HCT116 (cell line): ENCODE measurements around the gene PIMREG. TPM values are rescaled to one million over a fixed set of nuclear protein-coding genes. Genes with fewer than 3 reads are reported as not detected.

Experiments
- ATAC-seq: fragments of 200-7000 bp; cut with Tn5 transposase; 2 replicates; pipeline ENCODE4 v1.9.1; 2020; ENCODE audit warnings: mild to moderate bottlenecking, moderate library complexity
- BruUV-seq: library from RNA; stranded (reverse); fragments of 400-500 nt; replicated peaks from 2 replicates; lab custom pipeline; 2021; lab: Mats Ljungman, UMichigan
- CTCF ChIA-PET: fragments of 300-600 bp; sonication (Branson Sonifier 250); formaldehyde crosslinking; loops from one replicate; lab custom pipeline; 2021; ENCODE audit warnings: antibody characterized with exemption; lab: Charles Lee
- POLR2A ChIA-PET: fragments of 300-600, 350-600 bp; sonication (Branson Sonifier 250); formaldehyde crosslinking; loops from one replicate; lab custom pipeline; 2021; ENCODE audit warnings: antibody characterized with exemption; lab: Charles Lee
- RAD21 ChIA-PET, 2 experiments: fragments of 300-600 bp; sonication (Branson Sonifier 250); formaldehyde crosslinking; loops; one replicate each; lab custom pipeline; 2023; ENCODE audit warnings: low total read pairs in 2 of 2; ENCODE audit not compliant: uncharacterized antibody in 2 of 2, unreplicated experiment in 2 of 2, low non-redundant PET in 1 of 2; lab: Charles Lee
- DNase-seq: peaks from one replicate; pipeline ENCODE4 v3.0.0-alpha.2; 2010; ENCODE audit warnings: low read depth, low spot score
- H2AFZ ChIP-seq: fragments of 200-600 bp; shearing (Covaris generic), sonication (generic); 2 replicates; pipeline ENCODE4 v1.6.1; 2017; ENCODE audit warnings: low read depth, mixed run types, mixed read lengths, antibody characterized with exemption, low read length; ENCODE audit not compliant: poor library complexity, severe bottlenecking
- H3K27ac ChIP-seq: 2 replicates; pipeline ENCODE4 v1.5.1; 2012; ENCODE audit warnings: low read depth, low read length
- H3K27me3 ChIP-seq: fragments of 200-600 bp; sonication (generic); 2 replicates; pipeline ENCODE4 v1.6.1; 2016; ENCODE audit warnings: mixed run types, low read length, mixed read lengths; ENCODE audit not compliant: insufficient read depth
- H3K36me3 ChIP-seq, 2 experiments: fragments of 200-500 bp in 1 of 2; fragments of 200-600 bp in 1 of 2; sonication (Bioruptor generic) in 1 of 2; sonication (generic) in 1 of 2; 2 replicates each; pipeline versions ENCODE4 v1.5.1 to v1.6.1; 2014 to 2016; ENCODE audit warnings: low read length in 2 of 2, inconsistent platforms in 1 of 2, mixed read lengths in 1 of 2, mixed run types in 1 of 2; ENCODE audit not compliant: insufficient read depth in 2 of 2, control insufficient read depth in 1 of 2
- H3K4me1 ChIP-seq, 2 experiments: fragments of 200-600 bp in 1 of 2; sonication (generic) in 1 of 2; 2 replicates each; pipeline versions ENCODE4 v1.5.1 to v1.6.1; 2012 to 2017; ENCODE audit warnings: low read length in 2 of 2, inconsistent platforms in 1 of 2, mild to moderate bottlenecking in 1 of 2, mixed read lengths in 1 of 2, mixed run types in 1 of 2, moderate library complexity in 1 of 2; ENCODE audit not compliant: insufficient read depth in 2 of 2, control insufficient read depth in 1 of 2
- H3K4me2 ChIP-seq: fragments of 200-600 bp; sonication (generic); 2 replicates; pipeline ENCODE4 v1.6.1; 2017; ENCODE audit warnings: mixed run types, low read length, mixed read lengths
- H3K4me3 ChIP-seq, 2 experiments: fragments of 200-600 bp in 1 of 2; sonication (generic) in 1 of 2; replicated peaks in 1 of 2; 2 replicates each; pipeline ENCODE4 v1.5.1; 2011 to 2016; ENCODE audit warnings: low read length in 2 of 2, control low read depth in 1 of 2, low read depth in 1 of 2, mild to moderate bottlenecking in 1 of 2, mixed read lengths in 1 of 2, mixed run types in 1 of 2
- H3K79me2 ChIP-seq: fragments of 200-600 bp; sonication (generic); 2 replicates; pipeline ENCODE4 v1.6.1; 2017; ENCODE audit warnings: mild to moderate bottlenecking, mixed run types, low read length, moderate library complexity, mixed read lengths; ENCODE audit not compliant: insufficient read depth
- H3K9ac ChIP-seq: fragments of 200-600 bp; sonication (generic); 2 replicates; pipeline ENCODE4 v1.6.1; 2016; ENCODE audit warnings: low read length, mixed read lengths
- H3K9me2 ChIP-seq: fragments of 200-600 bp; sonication (generic), shearing (Covaris generic); 2 replicates; pipeline ENCODE4 v1.6.1; 2017; ENCODE audit warnings: mixed run types, mild to moderate bottlenecking, moderate library complexity; ENCODE audit not compliant: insufficient read depth
- H3K9me3 ChIP-seq, 2 experiments: fragments of 200-500 bp in 1 of 2; fragments of 200-600 bp in 1 of 2; sonication (Bioruptor generic) in 1 of 2; sonication (generic) in 1 of 2; 2 replicates each; pipeline ENCODE4 v1.6.1; 2014 to 2017; ENCODE audit warnings: low read length in 2 of 2, mixed read lengths in 2 of 2, inconsistent platforms in 1 of 2, low read depth in 1 of 2, mild to moderate bottlenecking in 1 of 2, mixed run types in 1 of 2, moderate library complexity in 1 of 2; ENCODE audit not compliant: control insufficient read depth in 1 of 2, insufficient read depth in 1 of 2
- H4K20me1 ChIP-seq: fragments of 200-600 bp; sonication (generic), shearing (Covaris generic); 2 replicates; pipeline ENCODE4 v1.6.1; 2017; ENCODE audit warnings: mixed run types, mild to moderate bottlenecking, moderate library complexity; ENCODE audit not compliant: insufficient read depth
- CEBPB ChIP-seq: IDR thresholded peaks from 2 replicates; pipeline ENCODE4 v1.6.1; 2012; ENCODE audit warnings: low read depth
- EGR1 ChIP-seq: IDR thresholded peaks from 2 replicates; pipeline ENCODE4 v1.6.1; 2012; ENCODE audit warnings: low read depth
- ELF1 ChIP-seq: IDR thresholded peaks from 2 replicates; pipeline ENCODE4 v1.6.1; 2012; ENCODE audit warnings: low read depth, borderline replicate concordance
- POLR2AphosphoS5 ChIP-seq: IDR thresholded peaks from 2 replicates; pipeline ENCODE4 v1.6.1; 2011; ENCODE audit warnings: mild to moderate bottlenecking, low read depth, low read length, moderate library complexity
- YY1 ChIP-seq: IDR thresholded peaks from 2 replicates; pipeline ENCODE4 v1.6.1; 2011; ENCODE audit warnings: low read length, low read depth, moderate library complexity, mild to moderate bottlenecking; ENCODE audit not compliant: insufficient replicate concordance; ENCODE audit errors: extremely low read depth
- ZFX ChIP-seq: fragments of 450-650 bp; IDR thresholded peaks from 2 replicates; pipeline ENCODE4 v1.6.1; 2017
- intact Hi-C: fragments of 100-400 bp; cut with micrococcal nuclease; formaldehyde crosslinking; loops from 2 replicates; pipeline ENCODE4 v1.10.0; 2022
- total RNA-seq: library from RNA; stranded (reverse); gene quantifications from one replicate; pipeline ENCODE4 v1.2.1, GENCODE V29; 2021; ENCODE audit not compliant: unreplicated experiment
- TF ChIP-seq, protein P1 (sequence below): IDR thresholded peaks from 2 replicates; pipeline ENCODE4 v1.6.1; 2012
- TF ChIP-seq, protein P2 (sequence below), 3 experiments: fragments of 200-600 bp in 1 of 3; sonication (generic) in 1 of 3; IDR thresholded peaks in 2 of 3; conservative IDR thresholded peaks in 1 of 3; 2 replicates each; pipeline ENCODE4 v1.5.1; 2012 to 2017; ENCODE audit warnings: low read depth in 2 of 3, low read length in 2 of 3, antibody characterized with exemption in 1 of 3, borderline replicate concordance in 1 of 3, control low read depth in 1 of 3, mild to moderate bottlenecking in 1 of 3, mixed read lengths in 1 of 3, mixed run types in 1 of 3, moderate library complexity in 1 of 3; ENCODE audit not compliant: insufficient read depth in 1 of 3
- TF ChIP-seq, protein P3 (sequence below): IDR thresholded peaks from 2 replicates; pipeline ENCODE4 v1.6.1; 2012; ENCODE audit warnings: low read depth

The PIMREG gene
- total RNA-seq, 1 experiment from 2014 or later = 57.0 TPM

DNA sequence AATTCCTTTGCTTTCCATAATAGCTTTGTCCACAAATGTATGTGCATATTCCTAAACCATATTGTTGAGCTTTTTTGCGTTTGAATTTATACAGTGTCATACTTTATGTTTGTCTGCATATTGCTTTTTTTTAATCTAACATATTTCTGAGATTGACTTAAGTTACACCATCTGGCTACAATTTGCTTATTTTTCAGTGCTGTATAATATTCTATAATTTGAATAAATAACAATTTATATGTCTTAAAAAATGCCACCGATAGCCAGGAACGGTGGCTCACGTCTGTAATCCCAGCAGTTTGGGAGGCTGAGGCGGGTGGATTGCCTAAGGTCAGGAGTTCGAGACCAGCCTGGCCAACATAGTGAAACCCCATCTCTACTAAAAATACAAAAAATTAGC, 1.5 kb upstream of the PIMREG start:
- Histone ChIP-seq H3K27ac (no peak overlapping the region), H3K4me2 (peak overlapping the region; percentile 89), H3K79me2 (peaks cover 4% of the 10 kb centered on the region; the same call in 1 of the 2 replicates), H3K9me2 (no peaks in the 10 kb centered on the region), H3K4me1 (peaks cover 8 to 20% of the 10 kb centered on the region in 2 experiments; a peak in 2 of 4 replicates), H4K20me1 (no peaks in the 10 kb centered on the region), H3K4me3 (no peak overlapping the region), H3K36me3 (peaks cover 11 to 15% of the 10 kb centered on the region in 2 experiments; a peak in 3 of 4 replicates), H2AFZ (no peak overlapping the region), H3K9me3 (no peaks in the 10 kb centered on the region), H3K27me3 (no peaks in the 10 kb centered on the region), H3K9ac (no peak overlapping the region)
- RAD21 ChIA-PET = no interaction called here
- BruUV-seq = no TSS peak
- intact Hi-C loops = no loop called here
- TF ChIP-seq, protein P1, sequence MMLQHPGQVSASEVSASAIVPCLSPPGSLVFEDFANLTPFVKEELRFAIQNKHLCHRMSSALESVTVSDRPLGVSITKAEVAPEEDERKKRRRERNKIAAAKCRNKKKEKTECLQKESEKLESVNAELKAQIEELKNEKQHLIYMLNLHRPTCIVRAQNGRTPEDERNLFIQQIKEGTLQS = no peak
- TF ChIP-seq CEBPB (no peak), YY1 (no peak), ELF1 (no peak), EGR1 (no peak), POLR2AphosphoS5 (no peak), ZFX (no peak)
- TF ChIP-seq, protein P2, sequence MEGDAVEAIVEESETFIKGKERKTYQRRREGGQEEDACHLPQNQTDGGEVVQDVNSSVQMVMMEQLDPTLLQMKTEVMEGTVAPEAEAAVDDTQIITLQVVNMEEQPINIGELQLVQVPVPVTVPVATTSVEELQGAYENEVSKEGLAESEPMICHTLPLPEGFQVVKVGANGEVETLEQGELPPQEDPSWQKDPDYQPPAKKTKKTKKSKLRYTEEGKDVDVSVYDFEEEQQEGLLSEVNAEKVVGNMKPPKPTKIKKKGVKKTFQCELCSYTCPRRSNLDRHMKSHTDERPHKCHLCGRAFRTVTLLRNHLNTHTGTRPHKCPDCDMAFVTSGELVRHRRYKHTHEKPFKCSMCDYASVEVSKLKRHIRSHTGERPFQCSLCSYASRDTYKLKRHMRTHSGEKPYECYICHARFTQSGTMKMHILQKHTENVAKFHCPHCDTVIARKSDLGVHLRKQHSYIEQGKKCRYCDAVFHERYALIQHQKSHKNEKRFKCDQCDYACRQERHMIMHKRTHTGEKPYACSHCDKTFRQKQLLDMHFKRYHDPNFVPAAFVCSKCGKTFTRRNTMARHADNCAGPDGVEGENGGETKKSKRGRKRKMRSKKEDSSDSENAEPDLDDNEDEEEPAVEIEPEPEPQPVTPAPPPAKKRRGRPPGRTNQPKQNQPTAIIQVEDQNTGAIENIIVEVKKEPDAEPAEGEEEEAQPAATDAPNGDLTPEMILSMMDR (IDR thresholded peaks at IDR 0.05 in 2 of 3, conservative IDR thresholded peaks at IDR 0.05 in 1 of 3; ENCODE audit: borderline replicate concordance in 1 of 3, insufficient read depth in 1 of 3, low read depth in 2 of 3, low read length in 2 of 3) = no peak
- TF ChIP-seq, protein P3, sequence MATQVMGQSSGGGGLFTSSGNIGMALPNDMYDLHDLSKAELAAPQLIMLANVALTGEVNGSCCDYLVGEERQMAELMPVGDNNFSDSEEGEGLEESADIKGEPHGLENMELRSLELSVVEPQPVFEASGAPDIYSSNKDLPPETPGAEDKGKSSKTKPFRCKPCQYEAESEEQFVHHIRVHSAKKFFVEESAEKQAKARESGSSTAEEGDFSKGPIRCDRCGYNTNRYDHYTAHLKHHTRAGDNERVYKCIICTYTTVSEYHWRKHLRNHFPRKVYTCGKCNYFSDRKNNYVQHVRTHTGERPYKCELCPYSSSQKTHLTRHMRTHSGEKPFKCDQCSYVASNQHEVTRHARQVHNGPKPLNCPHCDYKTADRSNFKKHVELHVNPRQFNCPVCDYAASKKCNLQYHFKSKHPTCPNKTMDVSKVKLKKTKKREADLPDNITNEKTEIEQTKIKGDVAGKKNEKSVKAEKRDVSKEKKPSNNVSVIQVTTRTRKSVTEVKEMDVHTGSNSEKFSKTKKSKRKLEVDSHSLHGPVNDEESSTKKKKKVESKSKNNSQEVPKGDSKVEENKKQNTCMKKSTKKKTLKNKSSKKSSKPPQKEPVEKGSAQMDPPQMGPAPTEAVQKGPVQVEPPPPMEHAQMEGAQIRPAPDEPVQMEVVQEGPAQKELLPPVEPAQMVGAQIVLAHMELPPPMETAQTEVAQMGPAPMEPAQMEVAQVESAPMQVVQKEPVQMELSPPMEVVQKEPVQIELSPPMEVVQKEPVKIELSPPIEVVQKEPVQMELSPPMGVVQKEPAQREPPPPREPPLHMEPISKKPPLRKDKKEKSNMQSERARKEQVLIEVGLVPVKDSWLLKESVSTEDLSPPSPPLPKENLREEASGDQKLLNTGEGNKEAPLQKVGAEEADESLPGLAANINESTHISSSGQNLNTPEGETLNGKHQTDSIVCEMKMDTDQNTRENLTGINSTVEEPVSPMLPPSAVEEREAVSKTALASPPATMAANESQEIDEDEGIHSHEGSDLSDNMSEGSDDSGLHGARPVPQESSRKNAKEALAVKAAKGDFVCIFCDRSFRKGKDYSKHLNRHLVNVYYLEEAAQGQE = no peak
- CTCF ChIA-PET = no interaction called here
- POLR2A ChIA-PET = no interaction called here
- DNase-seq = no peak
- no peak for ATAC-seq
